Mucosa of stomach (tissue), 1 donor: Measurements from ENCODE around the gene PTMA.

Experiments used
- H3K27me3 ChIP-seq: one replicate; pipeline ENCODE4 v1.7.0; 2013; ENCODE audit warnings: mild to moderate bottlenecking, low read length; ENCODE audit not compliant: control insufficient read depth, insufficient read depth
- H3K36me3 ChIP-seq: one replicate; pipeline ENCODE4 v1.7.0; 2013; ENCODE audit warnings: low read length; ENCODE audit not compliant: control insufficient read depth, insufficient read depth
- H3K4me1 ChIP-seq: one replicate; pipeline ENCODE4 v1.7.0; 2013; ENCODE audit warnings: mild to moderate bottlenecking, low read length; ENCODE audit not compliant: control insufficient read depth, insufficient read depth
- H3K4me3 ChIP-seq: one replicate; pipeline ENCODE4 v1.7.0; 2013; ENCODE audit warnings: low read length
- H3K9ac ChIP-seq: one replicate; pipeline ENCODE4 v1.7.0; 2013; ENCODE audit warnings: mild to moderate bottlenecking, low read length, moderate library complexity
- H3K9me3 ChIP-seq: one replicate; pipeline ENCODE4 v1.7.0; 2013; ENCODE audit warnings: mild to moderate bottlenecking, low read length, moderate library complexity; ENCODE audit not compliant: control insufficient read depth
- donor health status: Pancreatic carcinoma.

Gene PTMA

GRCh38 chr2:231667096-231667427 lies 41.3 kb upstream of the PTMA start:
- H3K36me3 ChIP-seq = no peaks in the 10 kb centered on the region
- H3K4me3 ChIP-seq = peak overlapping the region; percentile 88
- H3K9me3 ChIP-seq = no peaks in the 10 kb centered on the region
- H3K27me3 ChIP-seq = no peaks in the 10 kb centered on the region
- peaks cover 67% of the 10 kb centered on the region for H3K4me1 ChIP-seq
- peak overlapping the region; percentile 99 for H3K9ac ChIP-seq

- Histone ChIP-seq H3K27me3 (no peaks in the 10 kb centered on the region), H3K4me1 (peaks cover 70% of the 10 kb centered on the region), H3K9me3 (no peaks in the 10 kb centered on the region), H3K36me3 (no peaks in the 10 kb centered on the region), H3K4me3 (peak overlapping the region; percentile 88), H3K9ac (peak overlapping the region; percentile 99)
These were observed 40.8 kb upstream of the PTMA start for GRCh38 chr2:231667496-231667895.

- H3K9me3 ChIP-seq = no peaks in the 10 kb centered on the region
- H3K36me3 ChIP-seq = no peaks in the 10 kb centered on the region
- peaks cover 75% of the 10 kb centered on the region for H3K4me1 ChIP-seq
- no peak overlapping the region for H3K4me3 ChIP-seq
- H3K27me3 ChIP-seq = no peaks in the 10 kb centered on the region
- no peak overlapping the region for H3K9ac ChIP-seq
These were observed 39.3 kb upstream of the PTMA start for GRCh38 chr2:231668981-231669380.

- Histone ChIP-seq H3K4me3 (no peak overlapping the region), H3K9ac (peak overlapping the region; percentile 64), H3K4me1 (peaks cover 70% of the 10 kb centered on the region)
These were observed 36.9 kb upstream of the PTMA start for GRCh38 chr2:231671270-231672050.

GRCh38 chr2:231672617-231673347 lies 35.5 kb upstream of the PTMA start:
- Histone ChIP-seq H3K9ac (peak overlapping the region; percentile 90), H3K4me1 (peaks cover 58% of the 10 kb centered on the region), H3K27me3 (no peaks in the 10 kb centered on the region), H3K36me3 (no peaks in the 10 kb centered on the region), H3K4me3 (peak overlapping the region; percentile 62), H3K9me3 (no peaks in the 10 kb centered on the region)

More at GRCh38 chr2:231671270-231672050, 36.9 kb upstream of the PTMA start:
- H3K27me3 ChIP-seq = no peaks in the 10 kb centered on the region
- H3K9me3 ChIP-seq = no peaks in the 10 kb centered on the region
- H3K36me3 ChIP-seq = no peaks in the 10 kb centered on the region

GRCh38 chr2:231673348-231673770 lies 35.0 kb upstream of the PTMA start:
- H3K4me3 ChIP-seq = peak overlapping the region; percentile 62
- no peaks in the 10 kb centered on the region for H3K9me3 ChIP-seq
- H3K9ac ChIP-seq = peak overlapping the region; percentile 90
- no peaks in the 10 kb centered on the region for H3K27me3 ChIP-seq
- H3K36me3 ChIP-seq = no peaks in the 10 kb centered on the region
- H3K4me1 ChIP-seq = peaks cover 58% of the 10 kb centered on the region

GRCh38 chr2:231674587-231675338 lies 33.6 kb upstream of the PTMA start:
- Histone ChIP-seq H3K9ac (peak overlapping the region; percentile 90), H3K27me3 (no peaks in the 10 kb centered on the region), H3K36me3 (no peaks in the 10 kb centered on the region), H3K4me3 (no peak overlapping the region), H3K9me3 (no peaks in the 10 kb centered on the region), H3K4me1 (peaks cover 55% of the 10 kb centered on the region)

GRCh38 chr2:231676243-231676642 lies 32.1 kb upstream of the PTMA start:
- Histone ChIP-seq H3K4me1 (peaks cover 52% of the 10 kb centered on the region), H3K4me3 (no peak overlapping the region), H3K9ac (no peak overlapping the region), H3K27me3 (no peaks in the 10 kb centered on the region), H3K9me3 (no peaks in the 10 kb centered on the region), H3K36me3 (no peaks in the 10 kb centered on the region)

GRCh38 chr2:231677632-231678104 lies 30.7 kb upstream of the PTMA start:
- no peaks in the 10 kb centered on the region for H3K9me3 ChIP-seq
- no peaks in the 10 kb centered on the region for H3K27me3 ChIP-seq
- H3K9ac ChIP-seq = no peak overlapping the region
- H3K36me3 ChIP-seq = no peaks in the 10 kb centered on the region
- no peak overlapping the region for H3K4me3 ChIP-seq
- peaks cover 50% of the 10 kb centered on the region for H3K4me1 ChIP-seq

- Histone ChIP-seq H3K9ac (peak overlapping the region; percentile 78), H3K27me3 (no peaks in the 10 kb centered on the region), H3K36me3 (no peaks in the 10 kb centered on the region), H3K4me3 (no peak overlapping the region), H3K4me1 (peaks cover 32% of the 10 kb centered on the region), H3K9me3 (no peaks in the 10 kb centered on the region)
These were observed 28.4 kb upstream of the PTMA start for GRCh38 chr2:231679908-231680284.

- Histone ChIP-seq H3K9me3 (no peaks in the 10 kb centered on the region), H3K4me1 (peaks cover 28% of the 10 kb centered on the region), H3K36me3 (no peaks in the 10 kb centered on the region), H3K4me3 (peak overlapping the region; percentile 25), H3K27me3 (no peaks in the 10 kb centered on the region), H3K9ac (peak overlapping the region; percentile 78)
These were observed 27.9 kb upstream of the PTMA start for GRCh38 chr2:231680285-231680991.
